NCI-H1417 (cell line): ENCODE data around the gene POLR2E.
"Not testable (repeated sequence)": the region's sequence is repeated elsewhere in the genome, so short reads cannot be mapped to it uniquely, and the experiment has no call there.

Experiments
- DNase-seq, 3 experiments: peaks; one replicate each; lab custom pipeline; 2025; lab: John Stamatoyannopoulos, UW

POLR2E gene

GRCh38 chr19:1125601-1126467 is 30.7 kb upstream of the POLR2E start:
- no peak for DNase-seq

GRCh38 chr19:1123885-1124677 is 28.9 kb upstream of the POLR2E start:
- no peak for DNase-seq

- no peak for DNase-seq
These were observed 28.2 kb upstream of the POLR2E start for GRCh38 chr19:1123381-1123780.

GRCh38 chr19:1122972-1123363 is 27.8 kb upstream of the POLR2E start:
- DNase-seq = peak in 2 of 3 experiments; percentile 28 to 35

- no peak for DNase-seq
These were observed 27.1 kb upstream of the POLR2E start for GRCh38 chr19:1122021-1122971.

GRCh38 chr19:1121395-1121794 is 26.2 kb upstream of the POLR2E start:
- DNase-seq = no peak

- no peak for DNase-seq
These were observed 24.5 kb upstream of the POLR2E start for GRCh38 chr19:1119475-1120217.

- no peak for DNase-seq
These were observed 23.8 kb upstream of the POLR2E start for GRCh38 chr19:1118999-1119398.

- DNase-seq = no peak
These were observed 22.5 kb upstream of the POLR2E start for GRCh38 chr19:1117654-1118053.

GRCh38 chr19:1116726-1117581 is 21.8 kb upstream of the POLR2E start:
- DNase-seq = no peak

GRCh38 chr19:1115646-1116420 is 20.7 kb upstream of the POLR2E start:
- no peak for DNase-seq

GRCh38 chr19:1114728-1115127 is 19.6 kb upstream of the POLR2E start:
- DNase-seq = not testable (repeated sequence)

GRCh38 chr19:1113986-1114483 is 18.9 kb upstream of the POLR2E start:
- no peak for DNase-seq

- DNase-seq = peak; percentile 95 to 97 (median 96)
These were observed 18.1 kb upstream of the POLR2E start for GRCh38 chr19:1113030-1113985.

- no peak for DNase-seq
These were observed 17.3 kb upstream of the POLR2E start for GRCh38 chr19:1112268-1113029.

GRCh38 chr19:1111641-1112267 is 16.6 kb upstream of the POLR2E start:
- no peak for DNase-seq
